Measurements from ENCODE around the gene MAP3K2. TPM values are rescaled to one million over a fixed set of nuclear protein-coding genes. Genes with fewer than 3 reads are reported as not detected.

MAP3K2 gene
- total and polyA plus RNA-seq, 4 donors: 5.9 to 46.2 (median 17.0) TPM

DNA sequence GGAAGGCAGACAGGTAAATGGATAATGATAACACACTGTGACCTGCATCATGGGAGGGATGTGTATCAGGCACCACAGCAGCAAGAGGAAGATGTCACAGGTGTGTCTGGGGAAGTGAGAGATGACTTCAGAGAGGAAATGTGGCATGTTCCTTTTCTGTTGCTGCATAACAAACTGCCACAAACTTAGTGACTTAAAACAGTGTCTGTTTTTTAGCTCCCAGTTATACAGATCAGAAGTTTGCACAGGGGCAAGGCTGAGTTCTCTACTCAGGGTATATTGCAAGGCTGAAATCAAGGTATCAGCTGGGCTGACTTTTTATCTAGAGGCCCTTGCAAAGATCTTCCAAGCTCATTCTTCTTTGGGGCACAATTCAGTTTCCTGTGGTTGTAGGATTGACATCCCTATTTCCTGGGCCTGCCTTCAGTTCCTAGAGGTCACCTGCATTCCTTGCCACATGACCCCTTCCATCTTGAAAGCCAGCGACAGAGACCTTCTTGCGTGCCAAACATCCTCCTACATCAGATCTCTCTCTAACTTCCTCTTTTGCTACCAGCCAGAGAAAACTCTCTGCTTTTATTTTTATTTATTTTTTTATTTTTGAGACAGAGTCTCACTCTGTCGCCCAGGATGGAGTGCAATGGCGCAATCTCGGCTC, 2.1 kb upstream of the MAP3K2 start:
- H3K4me3 ChIP-seq (ENCODE audit: low read depth in 1 of 3, low read length in 3 of 3): no peak overlapping the region
- H3K36me3 ChIP-seq (ENCODE audit: control insufficient read depth in 4 of 4, insufficient read depth in 3 of 4, low read depth in 1 of 4, low read length in 3 of 4): peaks cover 0 to 3% (median 0%) of the 10 kb centered on the region in 4 donors
- WGBS: 89% methylated on average over 5 of the region's 5 CpGs
- no peak for DNase-seq (ENCODE audit: low spot score)
- no peaks in the 10 kb centered on the region for H3K9me3 ChIP-seq (ENCODE audit: control insufficient read depth in 4 of 4, low read length in 3 of 4)
- H3K27ac ChIP-seq (ENCODE audit: low read depth in 1 of 2, low read length in 2 of 2): peak overlapping the region in 1 of 2 donors; percentile 14
- peaks cover 1 to 22% (median 10%) of the 10 kb centered on the region in 4 donors for H3K4me1 ChIP-seq (ENCODE audit: control insufficient read depth in 4 of 4, insufficient read depth in 4 of 4, low read length in 3 of 4)
- H3K9ac ChIP-seq (ENCODE audit: low read depth in 1 of 2, low read length in 2 of 2): no peak overlapping the region
- no peak for TF ChIP-seq REST (IDR thresholded peaks at IDR 0.05)
- no peak for TF ChIP-seq RXRA (IDR thresholded peaks at IDR 0.05)
- TF ChIP-seq FOXA1 (IDR thresholded peaks at IDR 0.05): no peak
- TF ChIP-seq TAF1 (conservative IDR thresholded peaks at IDR 0.05): no peak
- no peak for TF ChIP-seq FOXA2 (IDR thresholded peaks at IDR 0.05)
- no peak for TF ChIP-seq EGR1 (IDR thresholded peaks at IDR 0.05; ENCODE audit: low read depth in 2 of 2)
- TF ChIP-seq RAD21 (IDR thresholded peaks at IDR 0.05): no peak
- no peak for TF ChIP-seq HNF4G (IDR thresholded peaks at IDR 0.05)
- no peak for TF ChIP-seq JUND (IDR thresholded peaks at IDR 0.05)
- no peak for TF ChIP-seq NR2F2 (IDR thresholded peaks at IDR 0.05)
- no peak for TF ChIP-seq YY1 (IDR thresholded peaks at IDR 0.05)
- no peak for TF ChIP-seq GABPA (IDR thresholded peaks at IDR 0.05 in 1 of 2, conservative IDR thresholded peaks at IDR 0.05 in 1 of 2)
- TF ChIP-seq, protein P1, sequence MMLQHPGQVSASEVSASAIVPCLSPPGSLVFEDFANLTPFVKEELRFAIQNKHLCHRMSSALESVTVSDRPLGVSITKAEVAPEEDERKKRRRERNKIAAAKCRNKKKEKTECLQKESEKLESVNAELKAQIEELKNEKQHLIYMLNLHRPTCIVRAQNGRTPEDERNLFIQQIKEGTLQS (IDR thresholded peaks at IDR 0.05): no peak
- TF ChIP-seq, protein P2, sequence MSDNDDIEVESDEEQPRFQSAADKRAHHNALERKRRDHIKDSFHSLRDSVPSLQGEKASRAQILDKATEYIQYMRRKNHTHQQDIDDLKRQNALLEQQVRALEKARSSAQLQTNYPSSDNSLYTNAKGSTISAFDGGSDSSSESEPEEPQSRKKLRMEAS (IDR thresholded peaks at IDR 0.05): no peak
- TF ChIP-seq SP1 (IDR thresholded peaks at IDR 0.05): no peak
- TF ChIP-seq, protein P3, sequence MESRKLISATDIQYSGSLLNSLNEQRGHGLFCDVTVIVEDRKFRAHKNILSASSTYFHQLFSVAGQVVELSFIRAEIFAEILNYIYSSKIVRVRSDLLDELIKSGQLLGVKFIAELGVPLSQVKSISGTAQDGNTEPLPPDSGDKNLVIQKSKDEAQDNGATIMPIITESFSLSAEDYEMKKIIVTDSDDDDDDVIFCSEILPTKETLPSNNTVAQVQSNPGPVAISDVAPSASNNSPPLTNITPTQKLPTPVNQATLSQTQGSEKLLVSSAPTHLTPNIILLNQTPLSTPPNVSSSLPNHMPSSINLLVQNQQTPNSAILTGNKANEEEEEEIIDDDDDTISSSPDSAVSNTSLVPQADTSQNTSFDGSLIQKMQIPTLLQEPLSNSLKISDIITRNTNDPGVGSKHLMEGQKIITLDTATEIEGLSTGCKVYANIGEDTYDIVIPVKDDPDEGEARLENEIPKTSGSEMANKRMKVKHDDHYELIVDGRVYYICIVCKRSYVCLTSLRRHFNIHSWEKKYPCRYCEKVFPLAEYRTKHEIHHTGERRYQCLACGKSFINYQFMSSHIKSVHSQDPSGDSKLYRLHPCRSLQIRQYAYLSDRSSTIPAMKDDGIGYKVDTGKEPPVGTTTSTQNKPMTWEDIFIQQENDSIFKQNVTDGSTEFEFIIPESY (IDR thresholded peaks at IDR 0.05): no peak
- TF ChIP-seq CTCF (IDR thresholded peaks at IDR 0.05; ENCODE audit: low read depth, low read length, missing input control): no peak
- no peak for TF ChIP-seq HNF4A (conservative IDR thresholded peaks at IDR 0.05)
- no peaks in the 10 kb centered on the region for H3K27me3 ChIP-seq (ENCODE audit: control insufficient read depth in 4 of 4, insufficient read depth in 4 of 4, low read length in 3 of 4)

All from liver (tissue), 9 donors.